Choroid plexus epithelial cell (primary cell): Measurements from ENCODE around the gene CTNNA1.

Experiments
- DNase-seq: peaks from one replicate; pipeline ENCODE4 v3.0.0-alpha.2; 2010; ENCODE audit warnings: low read depth
- H3K4me3 ChIP-seq: 2 replicates; pipeline ENCODE4 v1.5.1; 2011; ENCODE audit warnings: low read depth, mild to moderate bottlenecking, control low read depth, low read length, moderate library complexity
- TF ChIP-seq, protein P1 (sequence below): conservative IDR thresholded peaks from 2 replicates; pipeline ENCODE4 v1.5.1; 2011; ENCODE audit warnings: low read depth, mild to moderate bottlenecking, control low read depth, inconsistent platforms, low read length, moderate library complexity

Gene CTNNA1

DNA sequence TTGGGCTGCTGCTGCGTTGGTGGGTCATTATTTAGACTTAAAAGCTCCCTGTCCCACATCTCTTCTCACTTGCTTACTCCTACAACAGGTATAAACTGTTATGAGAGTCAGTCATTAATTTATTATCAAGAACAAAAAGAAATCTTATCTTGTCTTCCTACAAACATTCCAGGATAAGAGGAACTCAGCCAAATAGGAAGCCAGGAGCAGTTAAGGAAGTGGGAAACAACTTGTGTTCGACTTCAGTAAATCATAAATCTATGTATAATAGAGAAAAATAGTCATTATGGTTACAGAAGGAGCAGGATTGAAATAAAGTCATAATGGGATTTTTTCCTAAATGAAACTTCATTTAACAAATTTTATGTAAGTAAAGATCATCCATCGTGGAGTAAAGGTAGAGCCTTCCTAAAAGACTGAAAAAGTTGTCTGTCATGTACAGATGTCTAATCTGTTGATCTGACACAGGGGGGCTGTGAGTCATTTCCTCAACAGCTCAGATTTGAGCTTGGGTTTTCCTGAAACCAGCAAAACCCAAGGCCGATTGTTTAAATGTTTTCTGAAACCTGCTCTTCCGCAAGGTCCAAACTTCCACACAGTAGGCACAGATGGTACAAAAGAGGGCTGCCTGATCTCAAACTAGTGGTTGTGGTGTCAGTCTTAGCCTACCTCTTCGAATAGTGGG is 147.2 kb downstream of the CTNNA1 start:
- H3K4me3 ChIP-seq = no peak overlapping the region
- DNase-seq = peak; percentile 76
- TF ChIP-seq, protein P1, sequence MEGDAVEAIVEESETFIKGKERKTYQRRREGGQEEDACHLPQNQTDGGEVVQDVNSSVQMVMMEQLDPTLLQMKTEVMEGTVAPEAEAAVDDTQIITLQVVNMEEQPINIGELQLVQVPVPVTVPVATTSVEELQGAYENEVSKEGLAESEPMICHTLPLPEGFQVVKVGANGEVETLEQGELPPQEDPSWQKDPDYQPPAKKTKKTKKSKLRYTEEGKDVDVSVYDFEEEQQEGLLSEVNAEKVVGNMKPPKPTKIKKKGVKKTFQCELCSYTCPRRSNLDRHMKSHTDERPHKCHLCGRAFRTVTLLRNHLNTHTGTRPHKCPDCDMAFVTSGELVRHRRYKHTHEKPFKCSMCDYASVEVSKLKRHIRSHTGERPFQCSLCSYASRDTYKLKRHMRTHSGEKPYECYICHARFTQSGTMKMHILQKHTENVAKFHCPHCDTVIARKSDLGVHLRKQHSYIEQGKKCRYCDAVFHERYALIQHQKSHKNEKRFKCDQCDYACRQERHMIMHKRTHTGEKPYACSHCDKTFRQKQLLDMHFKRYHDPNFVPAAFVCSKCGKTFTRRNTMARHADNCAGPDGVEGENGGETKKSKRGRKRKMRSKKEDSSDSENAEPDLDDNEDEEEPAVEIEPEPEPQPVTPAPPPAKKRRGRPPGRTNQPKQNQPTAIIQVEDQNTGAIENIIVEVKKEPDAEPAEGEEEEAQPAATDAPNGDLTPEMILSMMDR = peak; percentile 6

DNA sequence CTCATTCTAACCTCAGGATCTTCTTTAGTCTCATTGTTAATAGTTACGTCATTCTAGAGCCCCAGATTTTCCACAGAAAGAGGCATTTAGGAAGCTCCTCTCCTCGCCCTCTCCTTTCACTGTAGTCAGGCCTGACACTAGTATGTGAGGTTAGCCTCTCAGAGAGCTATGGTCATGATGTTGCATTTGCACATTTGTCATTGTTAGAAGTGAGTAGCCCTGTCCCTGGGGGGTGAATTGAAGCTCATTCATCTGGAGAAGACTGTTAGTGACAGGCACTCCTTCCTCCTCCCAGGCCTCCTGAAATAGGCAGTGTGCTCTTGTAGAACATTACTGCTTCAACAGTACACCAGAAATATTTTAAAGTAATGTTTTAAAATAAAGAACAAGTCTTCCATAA is 148.5 kb downstream of the CTNNA1 start:
- no peak for DNase-seq
- TF ChIP-seq, protein P1 = no peak
- no peak overlapping the region for H3K4me3 ChIP-seq

DNA sequence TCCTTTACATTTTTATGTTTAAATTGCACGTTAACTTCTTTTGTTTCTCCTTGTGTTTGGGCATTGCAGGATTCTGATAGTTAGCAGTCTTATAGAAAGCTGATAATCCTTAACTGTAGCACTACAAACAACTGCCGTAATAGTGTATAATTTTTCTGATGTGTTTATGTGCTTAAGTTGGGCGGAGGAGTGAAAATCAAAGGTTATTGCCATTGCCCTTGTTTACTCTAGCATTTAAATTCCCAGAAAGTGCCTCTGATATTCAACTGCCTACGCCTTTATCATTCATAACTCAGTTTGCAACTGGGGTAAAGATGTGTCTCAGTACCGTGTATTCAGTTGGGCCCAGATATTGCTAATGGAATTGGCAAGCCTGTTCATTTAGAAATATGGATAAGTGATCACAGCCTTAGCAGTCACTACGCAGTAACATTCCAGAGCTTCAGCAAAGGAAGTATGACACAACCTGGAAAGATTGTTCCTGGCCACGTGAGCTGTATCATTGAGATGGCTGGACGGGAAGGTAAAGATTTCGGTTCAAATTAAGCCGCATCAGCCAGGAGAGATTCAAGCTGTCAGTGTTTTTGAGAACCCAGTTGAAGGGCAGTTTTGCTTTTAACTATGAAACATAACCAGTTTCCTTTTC is 150.0 kb downstream of the CTNNA1 start:
- TF ChIP-seq, protein P1 = no peak
- no peak overlapping the region for H3K4me3 ChIP-seq
- DNase-seq = peak; percentile 79

DNA sequence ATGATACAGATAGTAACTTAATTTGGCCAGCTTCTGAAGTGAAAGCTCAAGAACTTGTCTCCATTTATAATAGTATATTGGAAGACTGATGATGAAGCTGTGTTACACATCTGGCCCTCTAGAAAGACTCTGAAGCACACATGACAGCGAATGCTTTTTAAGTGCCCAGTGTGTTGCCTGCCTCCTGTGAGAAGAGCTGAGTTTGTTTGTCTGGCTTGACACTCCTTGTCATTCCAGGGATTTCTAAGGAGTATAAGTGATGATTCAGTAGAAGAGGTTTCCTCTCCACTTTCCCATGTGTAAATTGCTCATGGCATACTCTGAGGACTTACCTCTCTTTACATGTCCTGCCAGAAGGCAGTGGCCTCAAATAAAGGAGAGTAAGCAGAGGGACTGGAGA is 152.3 kb downstream of the CTNNA1 start:
- TF ChIP-seq, protein P1 = no peak
- no peak overlapping the region for H3K4me3 ChIP-seq
- DNase-seq = peak; percentile 67

DNA sequence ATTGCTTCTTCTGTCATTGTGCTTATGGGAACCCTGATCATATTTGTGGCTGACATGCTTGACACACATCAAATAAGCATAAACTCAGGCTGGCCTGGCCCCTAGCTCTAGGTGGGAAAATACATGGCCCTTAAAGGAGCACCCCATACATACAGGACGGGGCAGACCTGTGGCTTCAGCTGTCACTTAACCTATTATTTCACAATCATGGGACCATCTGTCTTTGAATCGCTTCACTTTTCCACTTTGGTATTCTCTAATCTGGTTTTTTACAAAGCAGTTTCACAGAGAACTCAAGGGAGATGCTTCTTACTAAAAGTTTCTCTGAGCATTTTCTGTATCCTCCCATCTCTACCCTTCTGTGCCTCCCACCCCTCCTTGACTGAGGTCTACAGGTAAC is 156.5 kb downstream of the CTNNA1 start:
- no peak overlapping the region for H3K4me3 ChIP-seq
- TF ChIP-seq, protein P1 = no peak
- DNase-seq = no peak

DNA sequence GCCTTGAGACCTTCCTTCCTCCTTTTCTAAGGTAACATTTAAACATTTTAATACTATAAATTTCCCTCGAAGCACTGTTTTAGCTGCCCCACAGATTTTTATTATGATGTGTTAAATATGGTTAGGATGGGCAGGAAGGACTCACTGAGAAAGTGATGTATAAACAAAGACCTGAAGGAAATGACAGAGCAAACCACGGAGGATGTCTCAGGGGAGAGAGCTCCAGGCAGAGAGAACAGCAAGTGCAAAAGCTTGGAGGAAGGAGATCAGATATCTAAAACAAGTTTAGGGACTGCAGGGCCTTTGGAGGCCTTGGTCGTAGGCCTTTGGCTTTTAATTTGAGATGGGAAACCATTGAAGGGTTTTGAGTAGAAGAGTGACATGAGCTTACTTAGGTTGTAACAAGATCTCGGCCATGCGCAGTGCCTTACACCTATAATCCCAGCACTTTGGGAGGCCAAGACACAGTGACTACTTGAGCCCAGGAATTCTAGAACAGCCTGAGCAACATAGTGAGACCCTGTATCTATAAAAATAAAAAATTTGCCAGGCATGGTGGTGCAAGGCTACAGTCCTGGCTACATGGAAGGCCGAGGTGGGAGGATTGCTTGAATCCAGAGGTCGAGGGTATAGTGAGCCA is 157.4 kb downstream of the CTNNA1 start:
- TF ChIP-seq, protein P1 = no peak
- no peak for DNase-seq
- no peak overlapping the region for H3K4me3 ChIP-seq
